Hematopoietic multipotent progenitor cell (in vitro differentiated cells): ENCODE data around the gene DHH. TPM values are rescaled to one million over a fixed set of nuclear protein-coding genes. Genes with fewer than 3 reads are reported as not detected.

Experiments used
- small RNA-seq: library from RNA; depleted of rRNA; stranded (forward); fragments of <200 nt; gene quantifications from one replicate; pipeline ENCODE3, GENCODE V24; 2012
- total RNA-seq: library from RNA; depleted of rRNA; stranded (reverse); fragments of >200 nt; gene quantifications from one replicate; pipeline ENCODE4 v1.2.3, GENCODE V29; 2012

Gene DHH
- total RNA-seq, 1 donor = 0.81 TPM

Small RNA genes lying within 50 kb of the gene (small RNA-seq; reads per million reads assigned to genes)
- not detected for gene RF00019

Other genes with a start within 250 kb of the DHH start
- 58.7 TPM for gene DDX23, start 242.6 kb downstream of the DHH start, total RNA-seq
- gene RND1, start 228.9 kb downstream of the DHH start, total RNA-seq = 1.9 TPM
- 8.6 TPM for gene FKBP11, start 169.3 kb downstream of the DHH start, total RNA-seq
- 73.5 TPM for gene ARF3, start 137.3 kb downstream of the DHH start, total RNA-seq
- under 0.01 TPM for gene WNT10B, start 123.1 kb downstream of the DHH start, total RNA-seq
- gene WNT1, start 116.5 kb downstream of the DHH start, total RNA-seq = not detected
- 0.81 TPM for gene DDN, start 95.4 kb downstream of the DHH start, total RNA-seq
- gene PRKAG1, start 76.0 kb downstream of the DHH start, total RNA-seq = 38.0 TPM
- 54.7 TPM for gene KMT2D, start 34.0 kb downstream of the DHH start, total RNA-seq
- gene RHEBL1, start 24.8 kb downstream of the DHH start, total RNA-seq = 2.7 TPM
- 112 TPM for gene LMBR1L, start 16.0 kb upstream of the DHH start, total RNA-seq
- 1,377 TPM for gene TUBA1B, start 36.6 kb upstream of the DHH start, total RNA-seq
- 804 TPM for gene TUBA1A, start 94.3 kb upstream of the DHH start, total RNA-seq
- 257 TPM for gene TUBA1C, start 170.3 kb upstream of the DHH start, total RNA-seq
- under 0.01 TPM for gene PRPH, start 200.3 kb upstream of the DHH start, total RNA-seq
- gene TROAP, start 228.5 kb upstream of the DHH start, total RNA-seq = 2.2 TPM
- under 0.01 TPM for gene C1QL4, start 242.4 kb upstream of the DHH start, total RNA-seq